IPS-18c (cell line): ENCODE data around the gene APBA2.

Source experiments
- H3K4me3 ChIP-seq: 2 replicates; pipeline ENCODE4 v1.7.0; 2013; ENCODE audit warnings: low read depth, mild to moderate bottlenecking, low read length, moderate library complexity; ENCODE audit not compliant: insufficient read depth
- H3K9me3 ChIP-seq: one replicate; pipeline ENCODE4 v1.6.1; 2013; ENCODE audit warnings: mild to moderate bottlenecking, low read length, moderate library complexity; ENCODE audit not compliant: control insufficient read depth, insufficient read depth

Gene APBA2

GRCh38 chr15:29078541-29078940 lies 192.8 kb downstream of the APBA2 start:
- no peak overlapping the region for H3K4me3 ChIP-seq
- H3K9me3 ChIP-seq = no peaks in the 10 kb centered on the region

GRCh38 chr15:29079479-29079878 lies 193.7 kb downstream of the APBA2 start:
- H3K9me3 ChIP-seq = no peaks in the 10 kb centered on the region
- H3K4me3 ChIP-seq = no peak overlapping the region

GRCh38 chr15:29081781-29082180 lies 196.0 kb downstream of the APBA2 start:
- Histone ChIP-seq H3K9me3 (no peaks in the 10 kb centered on the region), H3K4me3 (no peak overlapping the region)

- H3K4me3 ChIP-seq = no peak overlapping the region
- no peaks in the 10 kb centered on the region for H3K9me3 ChIP-seq
Observed at GRCh38 chr15:29083161-29083560, 197.4 kb downstream of the APBA2 start.

- H3K9me3 ChIP-seq = no peaks in the 10 kb centered on the region
- H3K4me3 ChIP-seq = no peak overlapping the region
Observed at GRCh38 chr15:29083858-29084257, 198.1 kb downstream of the APBA2 start.

- Histone ChIP-seq H3K4me3 (no peak overlapping the region), H3K9me3 (no peaks in the 10 kb centered on the region)
Observed at GRCh38 chr15:29086001-29086400, 200.2 kb downstream of the APBA2 start.

- H3K9me3 ChIP-seq = no peaks in the 10 kb centered on the region
Observed at GRCh38 chr15:29086891-29087290, 201.1 kb downstream of the APBA2 start.

GRCh38 chr15:29087521-29088285 lies 201.9 kb downstream of the APBA2 start:
- Histone ChIP-seq H3K4me3 (no peak overlapping the region), H3K9me3 (no peaks in the 10 kb centered on the region)

More at GRCh38 chr15:29086891-29087290, 201.1 kb downstream of the APBA2 start:
- H3K4me3 ChIP-seq = no peak overlapping the region

GRCh38 chr15:29088666-29089065 lies 202.9 kb downstream of the APBA2 start:
- Histone ChIP-seq H3K9me3 (no peaks in the 10 kb centered on the region), H3K4me3 (no peak overlapping the region)

- no peak overlapping the region for H3K4me3 ChIP-seq
- H3K9me3 ChIP-seq = no peaks in the 10 kb centered on the region
Observed at GRCh38 chr15:29089731-29090616, 204.2 kb downstream of the APBA2 start.

- Histone ChIP-seq H3K4me3 (no peak overlapping the region), H3K9me3 (no peaks in the 10 kb centered on the region)
Observed at GRCh38 chr15:29090617-29091466, 205.1 kb downstream of the APBA2 start.

- H3K4me3 ChIP-seq = no peak overlapping the region
- H3K9me3 ChIP-seq = no peaks in the 10 kb centered on the region
Observed at GRCh38 chr15:29091666-29092065, 205.9 kb downstream of the APBA2 start.

GRCh38 chr15:29092376-29093064 lies 206.7 kb downstream of the APBA2 start:
- H3K9me3 ChIP-seq = no peaks in the 10 kb centered on the region

GRCh38 chr15:29093065-29093435 lies 207.3 kb downstream of the APBA2 start:
- H3K9me3 ChIP-seq = no peaks in the 10 kb centered on the region
- no peak overlapping the region for H3K4me3 ChIP-seq

More at GRCh38 chr15:29092376-29093064, 206.7 kb downstream of the APBA2 start:
- H3K4me3 ChIP-seq = no peak overlapping the region

GRCh38 chr15:29093696-29094343 lies 208.0 kb downstream of the APBA2 start:
- Histone ChIP-seq H3K4me3 (no peak overlapping the region), H3K9me3 (no peaks in the 10 kb centered on the region)

GRCh38 chr15:29094711-29095110 lies 208.9 kb downstream of the APBA2 start:
- no peak overlapping the region for H3K4me3 ChIP-seq

More at GRCh38 chr15:29094711-29095110, 208.9 kb downstream of the APBA2 start:
- no peaks in the 10 kb centered on the region for H3K9me3 ChIP-seq
